A549 (cell line): ENCODE data around the gene RHBDF2. TPM values are rescaled to one million over a fixed set of nuclear protein-coding genes. Genes with fewer than 3 reads are reported as not detected.
A peak's percentile ranks its signal among the peaks of the same experiment; 100 is the strongest.

Source experiments
- ATAC-seq, 2 experiments: fragments of 200-7000 bp in 1 of 2; fragments of >200 bp in 1 of 2; cut with Nextera tagmentation in 1 of 2; cut with Tn5 transposase in 1 of 2; 3 replicates each; pipeline versions ENCODE4 v1.8.0 to v1.9.1; 2018 to 2020; ENCODE audit warnings: mild to moderate bottlenecking in 1 of 2, moderate library complexity in 1 of 2
- CTCF ChIA-PET: fragments of 300-600 bp; sonication (Branson Sonifier 250); formaldehyde crosslinking; extraction: SDS; loops from one replicate; lab custom pipeline; 2021; ENCODE audit warnings: antibody characterized with exemption, inconsistent platforms; lab: Yijun Ruan, JAX
- POLR2A ChIA-PET: fragments of 350-600 bp; formaldehyde crosslinking; extraction: SDS; loops from one replicate; lab custom pipeline; 2021; ENCODE audit warnings: antibody characterized with exemption, inconsistent platforms; lab: Yijun Ruan, JAX
- DNase-seq, 2 experiments: peaks; one replicate each; pipeline versions ENCODE4 v3.0.0 to v3.0.0-alpha.2; 2011 to 2016; ENCODE audit warnings: low read depth in 1 of 2, low spot score in 1 of 2
- FAIRE-seq: peaks from 2 replicates; lab custom pipeline; 2011; peaks lifted over from hg19 to GRCh38; lab: Jason Lieb, UNC
- H3K27ac ChIP-seq, 2 experiments: fragments of >200 bp; sonication (Bioruptor Twin); formaldehyde crosslinking; 3 replicates each; pipeline ENCODE4 v1.5.1; 2016 to 2017
- H3K4me1 ChIP-seq: fragments of >200 bp; sonication (Bioruptor Twin); formaldehyde crosslinking; 3 replicates; pipeline ENCODE4 v1.6.1; 2016
- H3K4me2 ChIP-seq: fragments of >200 bp; sonication (Bioruptor Twin); formaldehyde crosslinking; 3 replicates; pipeline ENCODE4 v1.6.1; 2016
- H3K4me3 ChIP-seq: fragments of >200 bp; sonication (Bioruptor Twin); formaldehyde crosslinking; 3 replicates; pipeline ENCODE4 v1.5.1; 2016
- H3K9me3 ChIP-seq: fragments of >200 bp; sonication (Bioruptor Twin); formaldehyde crosslinking; 3 replicates; pipeline ENCODE4 v1.6.1; 2016
- BHLHE40 ChIP-seq: IDR thresholded peaks from 2 replicates; pipeline ENCODE4 v1.6.1; 2012; ENCODE audit warnings: low read depth, low read length, inconsistent platforms
- EHF ChIP-seq: fragments of 250-450 bp; sonication (Bioruptor Pico); IDR thresholded peaks from 2 replicates; pipeline ENCODE4 v1.5.0; 2020; ENCODE audit warnings: mild to moderate bottlenecking
- FOSL2 ChIP-seq, 2 experiments: fragments of 450-650 bp in 1 of 2; fragments of >200 bp in 1 of 2; sonication (Bioruptor Twin) in 1 of 2; formaldehyde crosslinking; IDR thresholded peaks; 2 replicates each; pipeline versions ENCODE4 v1.5.0 to v1.6.1; 2016 to 2020; ENCODE audit warnings: mild to moderate bottlenecking in 1 of 2, moderate library complexity in 1 of 2
- GATA3 ChIP-seq: IDR thresholded peaks from 2 replicates; pipeline ENCODE4 v1.6.1; 2012; ENCODE audit warnings: borderline replicate concordance
- HEYL ChIP-seq: fragments of 250-450 bp; sonication (Bioruptor Pico); IDR thresholded peaks from 2 replicates; pipeline ENCODE4 v1.8.0; 2021; ENCODE audit warnings: mild to moderate bottlenecking, moderate library complexity
- JUNB ChIP-seq: fragments of >200 bp; sonication (Bioruptor Twin); formaldehyde crosslinking; IDR thresholded peaks from 2 replicates; pipeline ENCODE4 v1.6.1; 2016
- KDM1A ChIP-seq: fragments of 200-600 bp; sonication (generic); IDR thresholded peaks from 2 replicates; pipeline ENCODE4 v1.6.1; 2016; ENCODE audit warnings: low read depth, mild to moderate bottlenecking
- NFE2L2 ChIP-seq: fragments of 150-350 bp; conservative IDR thresholded peaks from 2 replicates; pipeline ENCODE4 v1.6.1; 2014; ENCODE audit warnings: low read length
- RARB ChIP-seq: fragments of 250-450 bp; sonication (Bioruptor Pico); IDR thresholded peaks from 2 replicates; pipeline ENCODE4 v1.8.0; 2021; ENCODE audit warnings: mild to moderate bottlenecking, moderate library complexity
- RFX5 ChIP-seq: fragments of 450-650 bp; IDR thresholded peaks from 2 replicates; pipeline ENCODE4 v1.7.1; 2014; ENCODE audit warnings: antibody characterized with exemption, mild to moderate bottlenecking, moderate library complexity
- SMC3 ChIP-seq: fragments of >200 bp; sonication (Bioruptor Twin); formaldehyde crosslinking; IDR thresholded peaks from 3 replicates; pipeline ENCODE4 v1.6.1; 2018; ENCODE audit warnings: inconsistent platforms
- ZC3H11A ChIP-seq: fragments of 450-650 bp; IDR thresholded peaks from 2 replicates; pipeline ENCODE4 v1.6.1; 2014; ENCODE audit warnings: antibody characterized with exemption, mild to moderate bottlenecking
- ZNF302 ChIP-seq: fragments of 250-450 bp; sonication (Bioruptor Pico); IDR thresholded peaks from 2 replicates; pipeline ENCODE4 v1.9.0; 2021; ENCODE audit warnings: inconsistent platforms, mild to moderate bottlenecking, moderate library complexity
- ZSCAN20 ChIP-seq: fragments of 250-450 bp; sonication (Bioruptor Pico); IDR thresholded peaks from 2 replicates; pipeline ENCODE4 v1.8.0; 2022; ENCODE audit warnings: mild to moderate bottlenecking, moderate library complexity
- WGBS: methylation state at CpG from one replicate; pipeline ENCODE4 v1.1.6; 2017; ENCODE audit errors: missing lambda C conversion rate; 5-methylcytosine and 5-hydroxymethylcytosine counted together
- polyA plus RNA-seq, 4 experiments: library from polyadenylated mRNA; depleted of rRNA in 3 of 4; stranded (reverse); fragments of >200 nt; fragmentation: RNase III in 1 of 4; extraction: RNeasy Plus Mini Kit Qiagen cat#74134 plus additional on column Dnase treatment in 1 of 4; gene quantifications; 2 replicates in 3 of 4; 3 replicates in 1 of 4; pipeline ENCODE4 v1.2.3, GENCODE V29; 2011 to 2017
- TF ChIP-seq, protein P1 (sequence below): fragments of 250-450 bp; sonication (Bioruptor Pico); IDR thresholded peaks from 2 replicates; pipeline ENCODE4 v1.5.0; 2020; ENCODE audit warnings: low read depth, mild to moderate bottlenecking, moderate library complexity
- TF ChIP-seq, protein P2 (sequence below): fragments of >200 bp; sonication (Bioruptor Twin); formaldehyde crosslinking; IDR thresholded peaks from 3 replicates; pipeline ENCODE4 v1.5.1; 2016
- TF ChIP-seq, protein P3 (sequence below): IDR thresholded peaks from 2 replicates; pipeline ENCODE4 v1.6.1; 2012
- TF ChIP-seq, protein P4 (sequence below): fragments of 200-600 bp; sonication (generic); IDR thresholded peaks from 2 replicates; pipeline ENCODE4 v1.6.1; 2016; ENCODE audit warnings: antibody characterized with exemption, mild to moderate bottlenecking, moderate library complexity

RHBDF2 gene
- polyA plus RNA-seq, 2 of the 4 experiments (the other 2 are of a cell fraction): 14.0 to 42.9 TPM

DNA sequence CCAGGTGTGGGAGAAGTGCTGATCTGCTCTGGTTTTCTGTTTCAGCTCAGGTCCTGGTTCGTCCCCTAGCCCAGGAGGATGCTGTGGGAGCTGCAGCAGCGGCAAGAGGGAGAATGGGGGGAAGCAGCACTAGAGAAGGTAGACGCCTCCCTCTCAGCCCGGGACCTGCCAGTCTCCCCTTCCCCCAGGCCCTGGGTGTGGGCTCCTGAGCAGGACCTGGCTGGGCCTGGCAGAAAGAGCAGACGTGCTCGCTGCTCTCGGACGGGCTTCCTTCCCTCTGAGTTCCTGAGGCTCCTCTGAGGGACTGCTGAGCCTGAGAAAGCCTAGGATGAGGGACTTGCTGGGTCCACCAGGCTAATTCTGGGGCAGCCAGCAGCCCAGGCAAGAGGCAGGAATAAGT lies 41.8 kb upstream of the RHBDF2 start (continued):
- TF ChIP-seq, protein P1, sequence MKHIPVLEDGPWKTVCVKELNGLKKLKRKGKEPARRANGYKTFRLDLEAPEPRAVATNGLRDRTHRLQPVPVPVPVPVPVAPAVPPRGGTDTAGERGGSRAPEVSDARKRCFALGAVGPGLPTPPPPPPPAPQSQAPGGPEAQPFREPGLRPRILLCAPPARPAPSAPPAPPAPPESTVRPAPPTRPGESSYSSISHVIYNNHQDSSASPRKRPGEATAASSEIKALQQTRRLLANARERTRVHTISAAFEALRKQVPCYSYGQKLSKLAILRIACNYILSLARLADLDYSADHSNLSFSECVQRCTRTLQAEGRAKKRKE (CRISPR knock-in tag): no peak
- TF ChIP-seq ZC3H11A: no peak
- TF ChIP-seq RFX5: no peak
- no peak for TF ChIP-seq KDM1A
- TF ChIP-seq, protein P2, sequence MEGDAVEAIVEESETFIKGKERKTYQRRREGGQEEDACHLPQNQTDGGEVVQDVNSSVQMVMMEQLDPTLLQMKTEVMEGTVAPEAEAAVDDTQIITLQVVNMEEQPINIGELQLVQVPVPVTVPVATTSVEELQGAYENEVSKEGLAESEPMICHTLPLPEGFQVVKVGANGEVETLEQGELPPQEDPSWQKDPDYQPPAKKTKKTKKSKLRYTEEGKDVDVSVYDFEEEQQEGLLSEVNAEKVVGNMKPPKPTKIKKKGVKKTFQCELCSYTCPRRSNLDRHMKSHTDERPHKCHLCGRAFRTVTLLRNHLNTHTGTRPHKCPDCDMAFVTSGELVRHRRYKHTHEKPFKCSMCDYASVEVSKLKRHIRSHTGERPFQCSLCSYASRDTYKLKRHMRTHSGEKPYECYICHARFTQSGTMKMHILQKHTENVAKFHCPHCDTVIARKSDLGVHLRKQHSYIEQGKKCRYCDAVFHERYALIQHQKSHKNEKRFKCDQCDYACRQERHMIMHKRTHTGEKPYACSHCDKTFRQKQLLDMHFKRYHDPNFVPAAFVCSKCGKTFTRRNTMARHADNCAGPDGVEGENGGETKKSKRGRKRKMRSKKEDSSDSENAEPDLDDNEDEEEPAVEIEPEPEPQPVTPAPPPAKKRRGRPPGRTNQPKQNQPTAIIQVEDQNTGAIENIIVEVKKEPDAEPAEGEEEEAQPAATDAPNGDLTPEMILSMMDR: no peak
- TF ChIP-seq ZNF302 (CRISPR knock-in tag): no peak
- TF ChIP-seq, protein P3, sequence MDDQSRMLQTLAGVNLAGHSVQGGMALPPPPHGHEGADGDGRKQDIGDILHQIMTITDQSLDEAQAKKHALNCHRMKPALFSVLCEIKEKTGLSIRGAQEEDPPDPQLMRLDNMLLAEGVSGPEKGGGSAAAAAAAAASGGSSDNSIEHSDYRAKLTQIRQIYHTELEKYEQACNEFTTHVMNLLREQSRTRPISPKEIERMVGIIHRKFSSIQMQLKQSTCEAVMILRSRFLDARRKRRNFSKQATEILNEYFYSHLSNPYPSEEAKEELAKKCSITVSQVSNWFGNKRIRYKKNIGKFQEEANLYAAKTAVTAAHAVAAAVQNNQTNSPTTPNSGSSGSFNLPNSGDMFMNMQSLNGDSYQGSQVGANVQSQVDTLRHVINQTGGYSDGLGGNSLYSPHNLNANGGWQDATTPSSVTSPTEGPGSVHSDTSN: no peak

DNA sequence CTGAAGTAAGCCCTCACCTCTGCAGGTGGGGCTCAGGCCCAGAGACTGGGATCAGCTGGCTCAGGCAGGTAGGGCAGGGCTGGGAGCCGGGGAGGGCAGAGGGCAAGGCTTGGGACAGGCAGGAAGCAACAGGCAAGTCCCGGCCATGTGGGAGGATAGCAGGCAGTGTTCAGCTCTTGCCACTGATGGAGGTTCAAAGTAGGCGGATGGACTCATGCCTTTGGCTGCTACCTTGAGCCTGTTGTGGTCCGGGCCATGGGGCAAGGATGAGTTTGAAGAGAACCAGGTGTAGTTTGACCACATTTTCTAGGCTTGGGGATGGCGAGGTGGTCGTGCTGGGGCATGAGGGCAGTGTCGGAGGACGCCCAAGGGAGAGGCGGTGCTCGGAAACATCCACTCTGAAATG lies 41.3 kb upstream of the RHBDF2 start:
- ChIA-PET POLR2A (interaction anchor here (1.0 kb wide), 1 partner anchor 15 kb away, joined by 4 read pairs; no protein-coding TSS in a partner anchor), CTCF (interaction anchor here (0.9 to 17.7 kb wide), 7 partner anchors 10 to 185 kb away, joined by 3 to 362 read pairs (median 12); no protein-coding TSS in a partner anchor)
- no peaks in the 10 kb centered on the region for H3K9me3 ChIP-seq

DNA sequence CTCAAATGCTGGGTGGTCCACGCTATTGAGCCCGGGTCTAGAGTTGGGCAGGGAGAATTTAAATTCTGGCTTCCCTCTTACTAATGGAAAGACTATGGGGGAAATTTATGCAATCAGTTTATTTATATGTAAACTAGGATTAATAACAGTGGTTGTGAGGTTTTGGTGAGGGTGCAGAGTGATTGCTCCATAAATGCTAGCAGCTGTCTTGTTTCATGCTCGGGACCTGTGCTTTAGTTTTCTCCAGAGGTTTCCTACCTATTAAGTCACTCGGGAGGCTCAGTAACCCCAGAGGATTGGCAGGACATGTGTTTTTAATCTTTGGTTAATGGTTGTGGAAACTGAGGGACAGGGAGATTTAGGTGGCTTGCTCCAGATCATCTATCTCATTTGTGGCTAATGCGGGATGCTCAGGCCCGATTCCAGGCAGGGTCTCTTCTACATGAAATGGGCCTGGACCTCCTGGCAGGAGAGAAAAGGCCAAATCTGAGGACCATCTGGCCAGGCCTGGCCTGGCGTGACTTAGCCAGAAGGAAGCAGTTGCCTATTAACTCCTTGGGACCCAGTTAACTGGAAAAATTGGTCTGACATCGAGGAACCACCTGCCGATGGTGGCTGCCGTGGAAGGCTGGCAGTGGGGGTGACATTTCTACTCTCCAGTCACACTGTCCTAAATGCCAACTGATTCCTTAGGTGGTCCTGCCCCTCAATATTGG lies 40.7 kb upstream of the RHBDF2 start:
- Histone ChIP-seq H3K27ac (peak overlapping the region; percentile 79 to 86; a peak in 4 of 6 replicates), H3K4me1 (peaks cover 15% of the 10 kb centered on the region), H3K4me2 (no peak overlapping the region), H3K9me3 (no peaks in the 10 kb centered on the region), H3K4me3 (no peak overlapping the region)
- no peak for DNase-seq
- no peak for FAIRE-seq
- 87% methylated on average over 10 of the region's 10 CpGs for WGBS
- POLR2A ChIA-PET: interaction anchor here (0.5 kb wide), 1 partner anchor 186 kb away, joined by 5 read pairs; no protein-coding TSS in a partner anchor
- ATAC-seq: no peak
- TF ChIP-seq ZNF302 (CRISPR knock-in tag) (no peak), KDM1A (no peak)
- CTCF ChIA-PET: interaction anchor here (0.9 to 17.7 kb wide), 9 partner anchors 11 to 185 kb away, joined by 3 to 362 read pairs (median 14); no protein-coding TSS in a partner anchor

More for the DNA sequence above, 41.3 kb upstream of the RHBDF2 start:
- H3K4me1 ChIP-seq: peaks cover 22% of the 10 kb centered on the region
- DNase-seq (no peak), FAIRE-seq (no peak), ATAC-seq (no peak)
- H3K4me3 ChIP-seq: no peak overlapping the region
- TF ChIP-seq GATA3 (no peak), ZNF302 (CRISPR knock-in tag) (no peak), ZC3H11A (no peak), EHF (CRISPR knock-in tag) (no peak), FOSL2 (IDR thresholded peaks at IDR 0.05) (no peak), FOSL2 (CRISPR knock-in tag; IDR thresholded peaks at IDR 0.05) (no peak), ZSCAN20 (CRISPR knock-in tag) (no peak), RFX5 (no peak), BHLHE40 (no peak), RARB (CRISPR knock-in tag) (no peak), SMC3 (no peak), HEYL (CRISPR knock-in tag) (no peak), NFE2L2 (no peak), JUNB (no peak)
- TF ChIP-seq, protein P4, sequence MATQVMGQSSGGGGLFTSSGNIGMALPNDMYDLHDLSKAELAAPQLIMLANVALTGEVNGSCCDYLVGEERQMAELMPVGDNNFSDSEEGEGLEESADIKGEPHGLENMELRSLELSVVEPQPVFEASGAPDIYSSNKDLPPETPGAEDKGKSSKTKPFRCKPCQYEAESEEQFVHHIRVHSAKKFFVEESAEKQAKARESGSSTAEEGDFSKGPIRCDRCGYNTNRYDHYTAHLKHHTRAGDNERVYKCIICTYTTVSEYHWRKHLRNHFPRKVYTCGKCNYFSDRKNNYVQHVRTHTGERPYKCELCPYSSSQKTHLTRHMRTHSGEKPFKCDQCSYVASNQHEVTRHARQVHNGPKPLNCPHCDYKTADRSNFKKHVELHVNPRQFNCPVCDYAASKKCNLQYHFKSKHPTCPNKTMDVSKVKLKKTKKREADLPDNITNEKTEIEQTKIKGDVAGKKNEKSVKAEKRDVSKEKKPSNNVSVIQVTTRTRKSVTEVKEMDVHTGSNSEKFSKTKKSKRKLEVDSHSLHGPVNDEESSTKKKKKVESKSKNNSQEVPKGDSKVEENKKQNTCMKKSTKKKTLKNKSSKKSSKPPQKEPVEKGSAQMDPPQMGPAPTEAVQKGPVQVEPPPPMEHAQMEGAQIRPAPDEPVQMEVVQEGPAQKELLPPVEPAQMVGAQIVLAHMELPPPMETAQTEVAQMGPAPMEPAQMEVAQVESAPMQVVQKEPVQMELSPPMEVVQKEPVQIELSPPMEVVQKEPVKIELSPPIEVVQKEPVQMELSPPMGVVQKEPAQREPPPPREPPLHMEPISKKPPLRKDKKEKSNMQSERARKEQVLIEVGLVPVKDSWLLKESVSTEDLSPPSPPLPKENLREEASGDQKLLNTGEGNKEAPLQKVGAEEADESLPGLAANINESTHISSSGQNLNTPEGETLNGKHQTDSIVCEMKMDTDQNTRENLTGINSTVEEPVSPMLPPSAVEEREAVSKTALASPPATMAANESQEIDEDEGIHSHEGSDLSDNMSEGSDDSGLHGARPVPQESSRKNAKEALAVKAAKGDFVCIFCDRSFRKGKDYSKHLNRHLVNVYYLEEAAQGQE: no peak
- WGBS: 84% methylated on average over 10 of the region's 10 CpGs
- H3K27ac ChIP-seq: peak overlapping the region in 1 of 2 experiments; percentile 18; a peak in 1 of 6 replicates
- H3K4me2 ChIP-seq: no peak overlapping the region
